GM21526 (cell line): ENCODE data around the gene ZFPM1.

Experiments
- ATAC-seq: cut with Tn5 transposase; IDR thresholded peaks from one replicate; pipeline ENCODE4 v1.9.1; 2021; ENCODE audit warnings: moderate library complexity; ENCODE audit not compliant: unreplicated experiment, low FRiP score

The ZFPM1 gene

GRCh38 chr16:88553739-88554138 is 100.7 kb downstream of the ZFPM1 start:
- ATAC-seq: no peak

GRCh38 chr16:88554711-88555264 is 101.7 kb downstream of the ZFPM1 start:
- ATAC-seq: no peak

- ATAC-seq: no peak
These were observed 103.4 kb downstream of the ZFPM1 start for GRCh38 chr16:88556294-88556988.

GRCh38 chr16:88558457-88559442 is 105.7 kb downstream of the ZFPM1 start:
- ATAC-seq: no peak

- no peak for ATAC-seq
These were observed 107.8 kb downstream of the ZFPM1 start for GRCh38 chr16:88560714-88561484.

- no peak for ATAC-seq
These were observed 108.6 kb downstream of the ZFPM1 start for GRCh38 chr16:88561485-88562359.

- ATAC-seq: no peak
These were observed 113.1 kb downstream of the ZFPM1 start for GRCh38 chr16:88566158-88566557.

- no peak for ATAC-seq
These were observed 115.9 kb downstream of the ZFPM1 start for GRCh38 chr16:88568710-88569613.

- peak; percentile 35 for ATAC-seq
These were observed 116.5 kb downstream of the ZFPM1 start for GRCh38 chr16:88569614-88569984.

GRCh38 chr16:88569985-88570690 is 117.1 kb downstream of the ZFPM1 start, which contains the start of gene ZC3H18:
Gene ZC3H18 (plus strand): TSS chr16:88570403. CDS start chr16:88577124, 6,721 bp downstream.
- ATAC-seq: peak; percentile 57

GRCh38 chr16:88570691-88571092 is 117.6 kb downstream of the ZFPM1 start:
- peak; percentile 21 for ATAC-seq

GRCh38 chr16:88575251-88575650 is 122.2 kb downstream of the ZFPM1 start:
- ATAC-seq: no peak

- no peak for ATAC-seq
These were observed 123.2 kb downstream of the ZFPM1 start for GRCh38 chr16:88576307-88576706.

- no peak for ATAC-seq
These were observed 124.1 kb downstream of the ZFPM1 start for GRCh38 chr16:88577166-88577565.

- no peak for ATAC-seq
These were observed 125.6 kb downstream of the ZFPM1 start for GRCh38 chr16:88578446-88579313.

- ATAC-seq: no peak
These were observed 127.3 kb downstream of the ZFPM1 start for GRCh38 chr16:88580371-88580770.

- no peak for ATAC-seq
These were observed 128.0 kb downstream of the ZFPM1 start for GRCh38 chr16:88581033-88581432.
